Transverse colon (tissue), 4 donors: Measurements from ENCODE around the gene GAS2. TPM values are rescaled to one million over a fixed set of nuclear protein-coding genes. Genes with fewer than 3 reads are reported as not detected.

ENCODE experiments used
- DNase-seq: peaks from one replicate; pipeline ENCODE4 v3.0.0-alpha.2; 2019
- H3K27ac ChIP-seq, 4 donors: fragments of 200-600 bp; sonication (generic); 2 replicates each; pipeline ENCODE4 v1.5.1; 2016 to 2018; ENCODE audit warnings: inconsistent platforms in 4 of 4
- H3K27me3 ChIP-seq: fragments of 200-600 bp; sonication (generic); 2 replicates; pipeline ENCODE4 v1.5.1; 2017; ENCODE audit warnings: inconsistent platforms
- H3K36me3 ChIP-seq, 4 donors: fragments of 200-600 bp; sonication (generic); 2 replicates each; pipeline ENCODE4 v1.5.1; 2017 to 2019; ENCODE audit warnings: inconsistent platforms in 4 of 4
- H3K4me1 ChIP-seq, 4 donors: fragments of 200-600 bp; sonication (generic); 2 replicates each; pipeline ENCODE4 v1.5.1; 2017 to 2020; ENCODE audit warnings: inconsistent platforms in 4 of 4
- H3K4me3 ChIP-seq, 4 donors: fragments of 200-600 bp; sonication (generic); 1 replicate in 1 of 4; 2 replicates in 3 of 4; pipeline versions ENCODE4 v1.5.1 to v1.6.1; 2017 to 2019; ENCODE audit warnings: inconsistent platforms in 4 of 4
- H3K9me3 ChIP-seq, 2 donors: fragments of 200-600 bp; sonication (generic); 2 replicates each; pipeline ENCODE4 v1.5.1; 2017 to 2019; ENCODE audit warnings: inconsistent platforms in 2 of 2
- EP300 ChIP-seq: sonication (generic); formaldehyde crosslinking; IDR thresholded peaks from one replicate; pipeline ENCODE4 v1.6.1; 2017; ENCODE audit warnings: antibody characterized with exemption, low read depth
- POLR2A ChIP-seq: fragments of 450-650 bp; IDR thresholded peaks from one replicate; pipeline ENCODE4 v1.6.1; 2016; ENCODE audit warnings: antibody characterized with exemption, mild to moderate bottlenecking, moderate library complexity
- POLR2AphosphoS5 ChIP-seq, 3 donors: sonication (generic); formaldehyde crosslinking; IDR thresholded peaks; one replicate each; pipeline ENCODE4 v1.6.1; 2016; ENCODE audit warnings: antibody characterized with exemption in 3 of 3
- WGBS, 2 donors: methylation state at CpG; one replicate each; pipeline ENCODE4 v1.1.5; 2018; ENCODE audit warnings: low coverage in 1 of 2; 5-methylcytosine and 5-hydroxymethylcytosine counted together
- in situ Hi-C, 4 donors: fragments of 200-750 bp; cut with MboI; loops; one replicate each; pipeline versions ENCODE4 v1.15.0 to v1.15.1; 2017; ENCODE audit warnings: low sequenced_read_pairs in 3 of 4, low pct_ligation_motif_present in 1 of 4, low pct_unique_long_range_greater_than_20kb in 1 of 4
- intact Hi-C: fragments of 100-400 bp; cut with DNase I; formaldehyde crosslinking; loops from one replicate; pipeline ENCODE4 v1.15.1; 2023; ENCODE audit warnings: low total_unique reads
- total RNA-seq, 4 donors: library from RNA; depleted of rRNA; stranded (reverse); fragments of >200 nt; gene quantifications; one replicate each; pipeline ENCODE4 v1.1.0, GENCODE V29; 2016
- TF ChIP-seq, protein P1 (sequence below), 5 experiments: fragments of 200-600 bp in 3 of 5; fragments of 450-650 bp in 2 of 5; sonication (generic) in 3 of 5; IDR thresholded peaks; 1 replicate in 2 of 5; 2 replicates in 3 of 5; pipeline ENCODE4 v1.5.1; 2016 to 2017; ENCODE audit warnings: antibody characterized with exemption in 5 of 5, inconsistent platforms in 3 of 5, mild to moderate bottlenecking in 2 of 5, moderate library complexity in 1 of 5

The GAS2 gene
- 1 to 10 TPM in 3 of 4 donors, not detected in 1; 2.2 to 8.3 (median 4.2) TPM for total RNA-seq

DNA sequence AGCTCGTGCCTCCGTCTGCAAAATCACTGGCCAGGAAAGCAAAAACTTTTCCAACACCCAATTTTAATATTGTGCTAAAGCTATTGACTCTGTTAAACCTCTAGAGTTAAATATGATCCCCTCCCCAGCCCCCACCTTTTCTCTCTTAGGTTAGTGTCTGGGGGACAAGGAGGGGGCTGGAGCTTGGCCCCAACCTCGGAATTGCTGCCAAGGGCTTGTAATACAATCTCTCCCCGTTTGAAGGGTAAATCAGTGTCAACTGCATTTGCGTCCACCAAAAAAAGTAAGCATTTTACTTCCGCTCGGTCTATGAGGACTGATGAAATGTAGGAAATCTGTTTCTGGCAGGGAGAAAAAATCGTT, at the start of gene GAS2:
GAS2 (plus strand) TSS at position 287 of the 363 bp plus-strand sequence. CDS start 8,259 bp downstream, outside the sequence.
- in situ Hi-C loops (no loop called here), intact Hi-C loops (no loop called here)
- H3K27ac ChIP-seq: no peak within 1 kb of the TSS
- DNase-seq: no peak
- 2 to 7% methylated on average over 6 to 8 of the region's 8 CpGs for WGBS, 2 donors
- TF ChIP-seq EP300 (no peak), POLR2AphosphoS5 (IDR thresholded peaks at IDR 0.05) (no peak), POLR2A (no peak)
- TF ChIP-seq, protein P1, sequence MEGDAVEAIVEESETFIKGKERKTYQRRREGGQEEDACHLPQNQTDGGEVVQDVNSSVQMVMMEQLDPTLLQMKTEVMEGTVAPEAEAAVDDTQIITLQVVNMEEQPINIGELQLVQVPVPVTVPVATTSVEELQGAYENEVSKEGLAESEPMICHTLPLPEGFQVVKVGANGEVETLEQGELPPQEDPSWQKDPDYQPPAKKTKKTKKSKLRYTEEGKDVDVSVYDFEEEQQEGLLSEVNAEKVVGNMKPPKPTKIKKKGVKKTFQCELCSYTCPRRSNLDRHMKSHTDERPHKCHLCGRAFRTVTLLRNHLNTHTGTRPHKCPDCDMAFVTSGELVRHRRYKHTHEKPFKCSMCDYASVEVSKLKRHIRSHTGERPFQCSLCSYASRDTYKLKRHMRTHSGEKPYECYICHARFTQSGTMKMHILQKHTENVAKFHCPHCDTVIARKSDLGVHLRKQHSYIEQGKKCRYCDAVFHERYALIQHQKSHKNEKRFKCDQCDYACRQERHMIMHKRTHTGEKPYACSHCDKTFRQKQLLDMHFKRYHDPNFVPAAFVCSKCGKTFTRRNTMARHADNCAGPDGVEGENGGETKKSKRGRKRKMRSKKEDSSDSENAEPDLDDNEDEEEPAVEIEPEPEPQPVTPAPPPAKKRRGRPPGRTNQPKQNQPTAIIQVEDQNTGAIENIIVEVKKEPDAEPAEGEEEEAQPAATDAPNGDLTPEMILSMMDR (IDR thresholded peaks at IDR 0.05): no peak
- H3K4me1 ChIP-seq: peaks cover 0 to 11% (median 7%) of the 10 kb centered on the region in 4 donors
- H3K4me3 ChIP-seq: peak within 1 kb of the TSS in 3 of 4 donors; percentile 28 to 50 (median 42)
- peaks cover 64% of the 10 kb centered on the region for H3K27me3 ChIP-seq
- no peaks in the 10 kb centered on the region for H3K9me3 ChIP-seq
- no peaks in the 10 kb centered on the region for H3K36me3 ChIP-seq

DNA sequence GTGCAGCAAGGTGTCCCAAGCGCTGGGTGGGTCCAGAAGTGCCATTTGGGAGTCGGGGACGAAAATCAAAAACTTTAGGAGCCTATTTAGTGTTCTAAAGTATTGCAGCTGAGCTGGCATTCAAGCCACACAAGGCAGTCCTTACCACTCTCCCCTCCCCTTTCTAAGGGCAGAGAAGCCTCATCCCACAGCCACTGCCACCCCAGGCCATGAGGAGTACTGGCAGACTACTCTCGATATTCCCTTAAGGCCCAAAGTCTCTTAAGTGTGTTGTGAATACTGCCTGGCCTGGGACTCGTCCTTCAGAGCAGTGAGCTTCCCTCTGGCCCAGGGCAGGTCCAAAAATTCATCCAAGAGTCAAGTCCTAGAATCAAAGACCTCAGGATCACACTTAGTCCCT, 48.5 kb upstream of the GAS2 start:
- H3K36me3 ChIP-seq: no peaks in the 10 kb centered on the region
- peaks cover 0 to 4% (median 1%) of the 10 kb centered on the region in 4 donors for H3K4me1 ChIP-seq
- intact Hi-C loops (no loop called here), in situ Hi-C loops (no loop called here)
- DNase-seq: no peak
- H3K27me3 ChIP-seq: no peaks in the 10 kb centered on the region
- no peak overlapping the region for H3K27ac ChIP-seq
- TF ChIP-seq, protein P1 (IDR thresholded peaks at IDR 0.05): no peak
- TF ChIP-seq POLR2A (no peak), EP300 (no peak), POLR2AphosphoS5 (IDR thresholded peaks at IDR 0.05) (no peak)
- no peaks in the 10 kb centered on the region for H3K9me3 ChIP-seq
- no peak overlapping the region for H3K4me3 ChIP-seq
- WGBS, 2 donors: 92 to 100% methylated on average over 1 to 5 of the region's 5 CpGs

GRCh38 chr11:22624742-22625447, 41.5 kb upstream of the GAS2 start:
- TF ChIP-seq EP300 (no peak), POLR2A (peak; percentile 54), POLR2AphosphoS5 (IDR thresholded peaks at IDR 0.05) (no peak)
- TF ChIP-seq, protein P1 (IDR thresholded peaks at IDR 0.05): peak; percentile 19 to 47 (median 41)
- Histone ChIP-seq H3K27me3 (no peaks in the 10 kb centered on the region), H3K4me3 (peak overlapping the region; percentile 73 to 93 (median 88)), H3K36me3 (no peaks in the 10 kb centered on the region), H3K27ac (peak overlapping the region; percentile 92 to 98 (median 96)), H3K4me1 (peaks cover 10 to 29% (median 21%) of the 10 kb centered on the region in 4 donors), H3K9me3 (no peaks in the 10 kb centered on the region)
- intact Hi-C loops: no loop called here
- 6% methylated on average over 14 of the region's 31 CpGs; no CpG with 5 or more reads in 1 of the 2 donors for WGBS, 2 donors
- peak; percentile 76 for DNase-seq
- in situ Hi-C loops: no loop called here

DNA sequence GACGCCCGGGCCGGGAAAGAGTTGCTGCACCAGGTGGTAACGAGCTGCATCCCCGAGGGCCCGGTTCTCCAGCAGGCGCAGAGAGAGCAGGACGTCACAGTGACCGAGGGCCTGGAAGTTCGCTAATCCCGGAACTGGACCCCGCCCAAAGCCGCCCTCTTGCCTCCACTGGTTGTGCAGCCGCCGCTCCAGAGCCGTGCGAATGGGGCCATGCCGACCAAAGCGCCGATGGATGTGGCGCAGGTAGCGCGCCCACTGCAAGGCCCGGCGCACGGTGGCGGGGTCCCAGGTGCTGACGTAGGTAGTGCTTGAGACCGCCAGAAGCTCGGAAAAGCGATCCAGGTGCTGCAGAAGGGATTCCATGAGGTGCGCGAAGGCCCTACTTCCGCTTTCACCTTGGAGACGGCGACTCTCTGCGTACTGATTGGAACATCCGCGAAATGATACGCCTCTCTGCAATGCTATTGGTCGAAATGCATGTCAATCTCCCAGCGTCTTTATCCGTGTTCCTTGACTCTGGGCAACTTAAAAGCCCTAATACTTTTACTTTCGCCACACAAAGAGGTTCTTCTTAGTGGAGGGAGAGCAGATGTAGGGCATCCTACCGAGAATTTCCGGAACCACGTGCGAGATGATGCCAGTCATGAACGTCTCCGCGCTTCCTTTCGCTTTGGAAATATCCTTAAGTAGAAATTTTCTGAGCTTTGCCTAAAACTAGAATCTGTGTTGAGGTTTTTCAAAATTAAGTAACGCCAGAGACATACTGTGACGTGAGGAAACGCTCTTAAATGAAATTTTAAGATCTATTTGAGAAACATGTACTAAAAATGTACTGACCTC, 40.7 kb upstream of the GAS2 start, which contains the start of gene FANCF:
FANCF (minus strand) TSS at position 376 of the 840 bp plus-strand sequence; CDS start at position 363, 13 bp downstream.
- Histone ChIP-seq H3K36me3 (no peaks in the 10 kb centered on the region), H3K4me3 (peak within 1 kb of the TSS; percentile 73 to 93 (median 88)), H3K27ac (peak within 1 kb of the TSS; percentile 92 to 98 (median 96)), H3K27me3 (no peaks in the 10 kb centered on the region), H3K4me1 (peaks cover 10 to 29% (median 21%) of the 10 kb centered on the region in 4 donors), H3K9me3 (no peaks in the 10 kb centered on the region)
- intact Hi-C loops: no loop called here
- WGBS, 2 donors: 1 to 2% methylated on average over 12 to 55 of the region's 55 CpGs
- TF ChIP-seq, protein P1 (IDR thresholded peaks at IDR 0.05): no peak
- TF ChIP-seq POLR2AphosphoS5 (IDR thresholded peaks at IDR 0.05): peak; percentile 38 to 73 (median 73)
- peak; percentile 55 for TF ChIP-seq POLR2A
- in situ Hi-C loops: no loop called here
- peak; percentile 96 for DNase-seq
